ENCODE measurements around the gene C12orf75. TPM values are rescaled to one million over a fixed set of nuclear protein-coding genes. Genes with fewer than 3 reads are reported as not detected.

Gene C12orf75
- total RNA-seq, 2 experiments from 2014 or later, result 16.7 to 17.0 TPM

- Mint-ChIP-seq H3K27me3 (no peaks in the 10 kb centered on the region), H3K36me3 (ENCODE audit: low read depth) (no peaks in the 10 kb centered on the region), H3K4me3 (no peak overlapping the region), H3K4me1 (ENCODE audit: low read depth) (peaks cover 6% of the 10 kb centered on the region), H3K27ac (no peak overlapping the region), H3K9me3 (no peaks in the 10 kb centered on the region)
- no peak overlapping the region for H3K27ac ChIP-seq (ENCODE audit: low read depth in 1 of 2, low read length in 2 of 2)
- ChIA-PET CTCF (no interaction called here), POLR2A (no interaction called here)
- H3K9me3 ChIP-seq (ENCODE audit: control insufficient read depth in 1 of 2, insufficient read depth in 1 of 2, low read length in 2 of 2), result no peaks in the 10 kb centered on the region
- no peaks in the 10 kb centered on the region for H3K36me3 ChIP-seq (ENCODE audit: insufficient read depth, low read length)
- DNase-seq, result no peak
- H3K27me3 ChIP-seq (ENCODE audit: control insufficient read depth in 1 of 2, insufficient read depth in 2 of 2, low read length in 2 of 2), result no peaks in the 10 kb centered on the region
- no peak overlapping the region for H3K4me3 ChIP-seq (ENCODE audit: low read length)
- no peak for ATAC-seq (ENCODE audit: poor library complexity)
- no peaks in the 10 kb centered on the region for H3K4me1 ChIP-seq (ENCODE audit: insufficient read depth, low read length)
- intact Hi-C loops (cut with DNase I, micrococcal nuclease), result no loop called here
- TF ChIP-seq CTCF (IDR thresholded peaks at IDR 0.05), result no peak
Observed at GRCh38 chr12:105396024-105396423, 65.5 kb downstream of the C12orf75 start.

- CTCF ChIA-PET, result no interaction called here
- H3K36me3 Mint-ChIP-seq (ENCODE audit: low read depth), result no peaks in the 10 kb centered on the region
- intact Hi-C loops (cut with DNase I, micrococcal nuclease), result no loop called here
- H3K9me3 ChIP-seq (ENCODE audit: control insufficient read depth in 1 of 2, insufficient read depth in 1 of 2, low read length in 2 of 2), result no peaks in the 10 kb centered on the region
- no peaks in the 10 kb centered on the region for H3K27me3 ChIP-seq (ENCODE audit: control insufficient read depth in 1 of 2, insufficient read depth in 2 of 2, low read length in 2 of 2)
- TF ChIP-seq CTCF (IDR thresholded peaks at IDR 0.05), result no peak
- H3K4me1 ChIP-seq (ENCODE audit: insufficient read depth, low read length), result no peaks in the 10 kb centered on the region
- ATAC-seq (ENCODE audit: poor library complexity), result no peak
- H3K27ac ChIP-seq (ENCODE audit: low read depth in 1 of 2, low read length in 2 of 2), result no peak overlapping the region
- no peak for DNase-seq
- H3K4me1 Mint-ChIP-seq (ENCODE audit: low read depth), result no peaks in the 10 kb centered on the region
- POLR2A ChIA-PET, result no interaction called here
- no peaks in the 10 kb centered on the region for H3K27me3 Mint-ChIP-seq
- no peak overlapping the region for H3K27ac Mint-ChIP-seq
- H3K9me3 Mint-ChIP-seq, result no peaks in the 10 kb centered on the region
- no peak overlapping the region for H3K4me3 ChIP-seq (ENCODE audit: low read length)
- no peak overlapping the region for H3K4me3 Mint-ChIP-seq
- no peaks in the 10 kb centered on the region for H3K36me3 ChIP-seq (ENCODE audit: insufficient read depth, low read length)
Observed at GRCh38 chr12:105396983-105397382, 66.5 kb downstream of the C12orf75 start.

GRCh38 chr12:105398930-105399329 is 68.4 kb downstream of the C12orf75 start:
- Mint-ChIP-seq H3K27ac (no peak overlapping the region), H3K4me1 (ENCODE audit: low read depth) (no peaks in the 10 kb centered on the region), H3K36me3 (ENCODE audit: low read depth) (no peaks in the 10 kb centered on the region), H3K9me3 (no peaks in the 10 kb centered on the region), H3K4me3 (no peak overlapping the region), H3K27me3 (no peaks in the 10 kb centered on the region)
- H3K4me1 ChIP-seq (ENCODE audit: insufficient read depth, low read length), result no peaks in the 10 kb centered on the region
- H3K27ac ChIP-seq (ENCODE audit: low read depth in 1 of 2, low read length in 2 of 2), result no peak overlapping the region
- ChIA-PET POLR2A (no interaction called here), CTCF (no interaction called here)
- no peaks in the 10 kb centered on the region for H3K27me3 ChIP-seq (ENCODE audit: control insufficient read depth in 1 of 2, insufficient read depth in 2 of 2, low read length in 2 of 2)
- intact Hi-C loops (cut with DNase I, micrococcal nuclease), result no loop called here
- no peak for ATAC-seq (ENCODE audit: poor library complexity)
- TF ChIP-seq CTCF (IDR thresholded peaks at IDR 0.05), result no peak
- no peaks in the 10 kb centered on the region for H3K9me3 ChIP-seq (ENCODE audit: control insufficient read depth in 1 of 2, insufficient read depth in 1 of 2, low read length in 2 of 2)
- no peak overlapping the region for H3K4me3 ChIP-seq (ENCODE audit: low read length)
- H3K36me3 ChIP-seq (ENCODE audit: insufficient read depth, low read length), result no peaks in the 10 kb centered on the region
- DNase-seq, result no peak

Measured in CD4-positive, alpha-beta T cell (primary cell).